SH-SY5Y (cell line): Measurements from ENCODE around the gene LRRC3B.

Experiments used
- GATA2 ChIP-seq: IDR thresholded peaks from 2 replicates; pipeline ENCODE4 v1.6.1; 2011; ENCODE audit warnings: mild to moderate bottlenecking, low read depth, low read length
- GATA3 ChIP-seq: IDR thresholded peaks from 2 replicates; pipeline ENCODE4 v1.6.1; 2011; ENCODE audit warnings: low read depth, mild to moderate bottlenecking, low read length, moderate library complexity

DNA sequence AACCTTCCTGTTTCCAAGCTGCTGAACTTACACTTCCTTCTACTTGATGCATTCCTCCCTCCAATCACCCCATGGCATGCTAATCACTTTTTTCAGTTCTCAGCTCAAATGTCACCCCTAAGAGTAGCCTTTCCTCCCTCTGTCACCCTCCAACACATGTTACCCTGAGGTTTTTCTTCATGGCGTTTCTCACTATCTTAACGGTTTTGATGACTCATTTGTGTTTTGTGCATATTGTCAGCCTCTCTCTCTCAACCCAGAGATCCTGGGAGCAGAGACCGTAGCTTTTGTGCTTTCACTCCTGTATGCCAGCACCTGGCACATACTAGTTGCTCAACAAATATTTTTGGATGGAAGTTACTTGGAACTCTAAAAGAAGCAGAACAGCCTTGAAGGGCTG lies 24.5 kb downstream of the LRRC3B start:
- TF ChIP-seq GATA3 (no peak), GATA2 (no peak)
